Measurements from ENCODE around the gene BICRAL. TPM values are rescaled to one million over a fixed set of nuclear protein-coding genes. Genes with fewer than 3 reads are reported as not detected.

Gene BICRAL
- total and polyA plus RNA-seq, 2 of the 4 experiments (the other 2 are of a cell fraction), result 4.0 to 6.1 TPM

GRCh38 chr6:42808492-42809483 lies 26.9 kb downstream of the BICRAL start (continued):
- TF ChIP-seq MAZ (IDR thresholded peaks at IDR 0.05; ENCODE audit: borderline replicate concordance, low read depth, low read length) (no peak), SMC3 (IDR thresholded peaks at IDR 0.05; ENCODE audit: low read depth, low read length) (no peak)

GRCh38 chr6:42813074-42813645 lies 31.3 kb downstream of the BICRAL start:
- Histone ChIP-seq H3K9me1 (ENCODE audit: insufficient read depth, low read length) (no peaks in the 10 kb centered on the region), H3K4me2 (ENCODE audit: low read depth, low read length) (no peak overlapping the region), H4K20me1 (ENCODE audit: insufficient read depth, low read length) (no peaks in the 10 kb centered on the region), H3K23ac (ENCODE audit: low read depth, low read length) (no peak overlapping the region), H2AK9ac (replicated peaks; ENCODE audit: low read depth, low read length, poor library complexity) (no peak overlapping the region), H4K8ac (ENCODE audit: low read depth in 2 of 2, low read length in 2 of 2) (no peak overlapping the region), H2BK15ac (ENCODE audit: low read depth, low read length) (no peak overlapping the region), H2AK5ac (ENCODE audit: low read depth, low read length) (no peak overlapping the region), H2BK5ac (ENCODE audit: low read depth, low read length, poor library complexity, severe bottlenecking) (no peak overlapping the region), H3K27ac (ENCODE audit: insufficient read depth, low read length) (no peak overlapping the region), H2BK120ac (ENCODE audit: low read depth, low read length) (no peak overlapping the region), H4K91ac (ENCODE audit: insufficient read depth, low read depth, low read length) (no peak overlapping the region), H3K14ac (replicated peaks; ENCODE audit: low read depth, low read length) (no peak overlapping the region), H2AFZ (replicated peaks; ENCODE audit: low read length, poor library complexity) (no peak overlapping the region), H3K27me3 (ENCODE audit: control insufficient read depth, insufficient read depth, low read length) (no peaks in the 10 kb centered on the region), H3K9ac (ENCODE audit: low read depth, low read length) (no peak overlapping the region), H4K5ac (ENCODE audit: low read depth, low read length) (no peak overlapping the region), H3K4me3 (ENCODE audit: insufficient read depth, low read depth, low read length) (no peak overlapping the region), H3K4me1 (ENCODE audit: control insufficient read depth, insufficient read depth, low read length) (peaks cover 2% of the 10 kb centered on the region; the same call in 1 of the 2 replicates), H3K4ac (ENCODE audit: low read depth, low read length) (no peak overlapping the region), H3K56ac (ENCODE audit: extremely low read depth, insufficient read depth, low read length) (no peak overlapping the region), H3K36me3 (ENCODE audit: control insufficient read depth, insufficient read depth, low read length) (no peaks in the 10 kb centered on the region), H3K18ac (ENCODE audit: low read depth, low read length) (no peak overlapping the region), H3K79me1 (ENCODE audit: low read depth in 1 of 2, low read length in 2 of 2) (no peaks in the 10 kb centered on the region), H2BK20ac (ENCODE audit: low read depth, low read length) (no peak overlapping the region), H3K9me3 (ENCODE audit: control insufficient read depth, insufficient read depth, low read length) (no peaks in the 10 kb centered on the region)
- no CpG with 5 or more reads among the region's 2 CpGs for WGBS, 2 experiments (ENCODE audit: extremely low coverage in 2 of 2, insufficient read length in 1 of 2)
- DNase-seq (no peak), ATAC-seq (ENCODE audit: low read depth) (no peak)
- no TSS peak for BruUV-seq (replicated peaks)
- intact Hi-C loops (cut with micrococcal nuclease), result no loop called here
- CTCF ChIA-PET, result interaction anchor here (0.6 kb wide), 2 partner anchors 9 to 54 kb away, joined by 3 to 4 read pairs; no protein-coding TSS in a partner anchor
- POLR2A ChIA-PET (ENCODE audit: unreplicated experiment), result no interaction called here
- dilution Hi-C loops (cut with HindIII; ENCODE audit: low sequenced_read_pairs, unreplicated experiment), result no loop called here
- in situ Hi-C loops (cut with MboI; ENCODE audit: low sequenced_read_pairs), result no loop called here
- TF ChIP-seq MAFK (IDR thresholded peaks at IDR 0.05; ENCODE audit: low read depth, low read length) (no peak), CEBPB (IDR thresholded peaks at IDR 0.05; ENCODE audit: low read depth, low read length) (no peak), BHLHE40 (IDR thresholded peaks at IDR 0.05; ENCODE audit: low read depth, low read length) (no peak), CHD1 (IDR thresholded peaks at IDR 0.05; ENCODE audit: low read depth, low read length) (no peak), POLR2A (IDR thresholded peaks at IDR 0.05; ENCODE audit: low read depth, low read length) (no peak), RCOR1 (IDR thresholded peaks at IDR 0.05; ENCODE audit: insufficient replicate concordance, low read length) (no peak), CTCF (conservative IDR thresholded peaks at IDR 0.05; ENCODE audit: low read depth, low read length) (no peak), FOS (IDR thresholded peaks at IDR 0.05; ENCODE audit: low read depth, low read length) (no peak), ELK1 (IDR thresholded peaks at IDR 0.05; ENCODE audit: borderline replicate concordance, low read depth, low read length) (no peak), MXI1 (IDR thresholded peaks at IDR 0.05; ENCODE audit: borderline replicate concordance, low read depth, low read length) (no peak)
